Caco-2 (cell line): Measurements from ENCODE around the gene VCAN. TPM values are rescaled to one million over a fixed set of nuclear protein-coding genes. Genes with fewer than 3 reads are reported as not detected.

Source experiments
- BruUV-seq: library from RNA; stranded (reverse); fragments of 400-500 nt; replicated peaks from 2 replicates; lab custom pipeline; 2021; lab: Mats Ljungman, UMichigan
- CTCF ChIA-PET: fragments of 300-600 bp; sonication (Branson Sonifier 250); formaldehyde crosslinking; loops from one replicate; lab custom pipeline; 2022; ENCODE audit warnings: antibody characterized with exemption; lab: Charles Lee
- POLR2A ChIA-PET: fragments of 300-600 bp; sonication (Branson Sonifier 250); formaldehyde crosslinking; loops from one replicate; lab custom pipeline; 2022; ENCODE audit warnings: antibody characterized with exemption; lab: Charles Lee
- DNase-seq, 2 experiments: peaks; one replicate each; pipeline versions ENCODE4 v3.0.0 to v3.0.0-alpha.2; 2020 to 2022
- H3K27me3 ChIP-seq: replicated peaks from 2 replicates; pipeline ENCODE4 v1.6.0; 2011; ENCODE audit warnings: low read length; ENCODE audit not compliant: control insufficient read depth, insufficient read depth
- H3K36me3 ChIP-seq: 2 replicates; pipeline ENCODE4 v1.5.1; 2011; ENCODE audit warnings: low read length; ENCODE audit not compliant: control insufficient read depth, insufficient read depth
- H3K4me1 ChIP-seq: fragments of 250-450 bp; sonication (Bioruptor Pico); 2 replicates; pipeline ENCODE4 v1.5.1; 2020; ENCODE audit warnings: mild to moderate bottlenecking
- H3K4me3 ChIP-seq: 2 replicates; pipeline ENCODE4 v1.5.1; 2011; ENCODE audit warnings: low read depth, mild to moderate bottlenecking, control low read depth, low read length
- H3K9me3 ChIP-seq: fragments of 250-450 bp; sonication (Bioruptor Pico); 2 replicates; pipeline ENCODE4 v1.5.1; 2020; ENCODE audit warnings: mild to moderate bottlenecking, moderate library complexity
- H3K27ac Mint-ChIP-seq: one replicate; pipeline ENCODE4 v1.8.0; 2022; ENCODE audit warnings: mixed read lengths; ENCODE audit not compliant: unreplicated experiment
- H3K27me3 Mint-ChIP-seq: one replicate; pipeline ENCODE4 v1.8.0; 2022; ENCODE audit warnings: mixed read lengths; ENCODE audit not compliant: insufficient read depth, unreplicated experiment
- H3K36me3 Mint-ChIP-seq: one replicate; pipeline ENCODE4 v1.8.0; 2022; ENCODE audit warnings: mild to moderate bottlenecking, mixed read lengths; ENCODE audit not compliant: insufficient read depth, unreplicated experiment
- H3K4me1 Mint-ChIP-seq: one replicate; pipeline ENCODE4 v1.8.0; 2022; ENCODE audit warnings: low read depth, mixed read lengths; ENCODE audit not compliant: unreplicated experiment
- H3K4me3 Mint-ChIP-seq: one replicate; pipeline ENCODE4 v1.8.0; 2022; ENCODE audit warnings: mild to moderate bottlenecking, moderate library complexity, mixed read lengths; ENCODE audit not compliant: unreplicated experiment
- H3K9me3 Mint-ChIP-seq: one replicate; pipeline ENCODE4 v1.8.0; 2022; ENCODE audit warnings: mixed read lengths; ENCODE audit not compliant: unreplicated experiment
- intact Hi-C: fragments of 100-400 bp; cut with micrococcal nuclease; formaldehyde crosslinking; loops from one replicate; pipeline ENCODE4 v1.10.0; 2022; ENCODE audit not compliant: unreplicated experiment
- total RNA-seq: library from RNA; stranded (reverse); gene quantifications from 2 replicates; pipeline ENCODE4 v1.2.3, GENCODE V29; 2022
- TF ChIP-seq, protein P1 (sequence below), 2 experiments: fragments of 200-600 bp in 1 of 2; IDR thresholded peaks; 1 replicate in 1 of 2; 2 replicates in 1 of 2; pipeline versions ENCODE4 v1.5.1 to v1.8.0; 2011 to 2022; ENCODE audit warnings: antibody characterized with exemption in 1 of 2, control low read depth in 1 of 2, inconsistent platforms in 1 of 2, low read depth in 1 of 2, low read length in 1 of 2, mild to moderate bottlenecking in 1 of 2, moderate library complexity in 1 of 2; ENCODE audit not compliant: insufficient read depth in 1 of 2, severe bottlenecking in 1 of 2, unreplicated experiment in 1 of 2

The VCAN gene
- total RNA-seq, 1 experiment from 2014 or later: 27.4 TPM

DNA sequence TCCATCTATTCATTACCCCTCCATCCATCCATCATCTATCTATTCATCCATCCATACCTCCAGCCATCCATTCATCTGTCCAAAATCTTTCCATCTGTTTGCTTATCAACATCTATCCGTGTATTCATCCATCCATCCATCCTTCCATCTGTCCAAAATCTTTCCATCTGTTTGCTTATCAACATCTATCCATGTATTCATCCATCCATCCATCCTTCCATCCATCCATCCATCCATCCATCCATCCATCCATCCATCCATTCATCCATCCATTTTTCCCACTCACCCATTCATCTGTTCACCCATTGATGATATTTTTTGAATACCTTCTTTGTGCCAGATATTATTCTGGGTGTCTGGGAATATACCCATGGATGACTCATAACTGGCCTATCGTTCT is 12.8 kb downstream of the VCAN start:
- no peak overlapping the region for H3K4me3 Mint-ChIP-seq
- TF ChIP-seq, protein P1, sequence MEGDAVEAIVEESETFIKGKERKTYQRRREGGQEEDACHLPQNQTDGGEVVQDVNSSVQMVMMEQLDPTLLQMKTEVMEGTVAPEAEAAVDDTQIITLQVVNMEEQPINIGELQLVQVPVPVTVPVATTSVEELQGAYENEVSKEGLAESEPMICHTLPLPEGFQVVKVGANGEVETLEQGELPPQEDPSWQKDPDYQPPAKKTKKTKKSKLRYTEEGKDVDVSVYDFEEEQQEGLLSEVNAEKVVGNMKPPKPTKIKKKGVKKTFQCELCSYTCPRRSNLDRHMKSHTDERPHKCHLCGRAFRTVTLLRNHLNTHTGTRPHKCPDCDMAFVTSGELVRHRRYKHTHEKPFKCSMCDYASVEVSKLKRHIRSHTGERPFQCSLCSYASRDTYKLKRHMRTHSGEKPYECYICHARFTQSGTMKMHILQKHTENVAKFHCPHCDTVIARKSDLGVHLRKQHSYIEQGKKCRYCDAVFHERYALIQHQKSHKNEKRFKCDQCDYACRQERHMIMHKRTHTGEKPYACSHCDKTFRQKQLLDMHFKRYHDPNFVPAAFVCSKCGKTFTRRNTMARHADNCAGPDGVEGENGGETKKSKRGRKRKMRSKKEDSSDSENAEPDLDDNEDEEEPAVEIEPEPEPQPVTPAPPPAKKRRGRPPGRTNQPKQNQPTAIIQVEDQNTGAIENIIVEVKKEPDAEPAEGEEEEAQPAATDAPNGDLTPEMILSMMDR (IDR thresholded peaks at IDR 0.05; ENCODE audit: insufficient read depth in 1 of 2, low read depth in 1 of 2, low read length in 1 of 2, severe bottlenecking in 1 of 2, unreplicated experiment in 1 of 2): no peak
- no TSS peak for BruUV-seq
- Histone ChIP-seq H3K36me3 (no peaks in the 10 kb centered on the region), H3K9me3 (no peaks in the 10 kb centered on the region; the same call in 1 of the 2 replicates), H3K4me3 (no peak overlapping the region), H3K27me3 (no peaks in the 10 kb centered on the region), H3K4me1 (no peaks in the 10 kb centered on the region)
- no peaks in the 10 kb centered on the region for H3K9me3 Mint-ChIP-seq
- intact Hi-C loops: no loop called here
- ChIA-PET POLR2A (no interaction called here), CTCF (no interaction called here)
- no peak overlapping the region for H3K27ac Mint-ChIP-seq
- no peak for DNase-seq
- H3K36me3 Mint-ChIP-seq: no peaks in the 10 kb centered on the region
- no peaks in the 10 kb centered on the region for H3K27me3 Mint-ChIP-seq
- H3K4me1 Mint-ChIP-seq: no peaks in the 10 kb centered on the region

DNA sequence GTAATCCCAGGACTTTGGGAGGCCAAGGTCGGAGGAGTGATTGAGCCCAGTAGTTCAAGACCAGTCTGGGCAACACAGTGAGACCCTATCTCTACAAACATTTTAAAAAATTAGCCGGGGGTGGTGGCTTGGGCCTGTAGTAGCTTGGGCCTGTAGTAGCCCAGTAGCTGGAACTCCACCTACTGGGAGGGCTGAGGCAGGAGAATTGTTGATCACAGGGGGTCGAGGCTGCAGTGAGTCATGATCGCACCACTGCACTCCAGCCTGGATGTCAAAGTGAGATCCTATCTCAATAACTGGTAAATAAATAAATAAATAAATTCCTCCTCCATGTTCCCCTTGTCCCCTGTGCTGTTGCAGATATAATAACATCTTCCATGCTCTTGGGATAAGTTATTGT is 14.3 kb downstream of the VCAN start:
- Mint-ChIP-seq H3K27ac (no peak overlapping the region), H3K4me1 (no peaks in the 10 kb centered on the region), H3K36me3 (peaks cover 4% of the 10 kb centered on the region), H3K4me3 (no peak overlapping the region), H3K9me3 (no peaks in the 10 kb centered on the region), H3K27me3 (no peaks in the 10 kb centered on the region)
- Histone ChIP-seq H3K36me3 (peaks cover 1% of the 10 kb centered on the region; the same call in 1 of the 2 replicates), H3K4me3 (no peak overlapping the region), H3K27me3 (no peaks in the 10 kb centered on the region), H3K9me3 (no peaks in the 10 kb centered on the region; the same call in 1 of the 2 replicates), H3K4me1 (no peaks in the 10 kb centered on the region)
- no TSS peak for BruUV-seq
- DNase-seq: no peak
- intact Hi-C loops: no loop called here
- ChIA-PET CTCF (no interaction called here), POLR2A (no interaction called here)
- TF ChIP-seq, protein P1 (IDR thresholded peaks at IDR 0.05; ENCODE audit: insufficient read depth in 1 of 2, low read depth in 1 of 2, low read length in 1 of 2, severe bottlenecking in 1 of 2, unreplicated experiment in 1 of 2): no peak

DNA sequence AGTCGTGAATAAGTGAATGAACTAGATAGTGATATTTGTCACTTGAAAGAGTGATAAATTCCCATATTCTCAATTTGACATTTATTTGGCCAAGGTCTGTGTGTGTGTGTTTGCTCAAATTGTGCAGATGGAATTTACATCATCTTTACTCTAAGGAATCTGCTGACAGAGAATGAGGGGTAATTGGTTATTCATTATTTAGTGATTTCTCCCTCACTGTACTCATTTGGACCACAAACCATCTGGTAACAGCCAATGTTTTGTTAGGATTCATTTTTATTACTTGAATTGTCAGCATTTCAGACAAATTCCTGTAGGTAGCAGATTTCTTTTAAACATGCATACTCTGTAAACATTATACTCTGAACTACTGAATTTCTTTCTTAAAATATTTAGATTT is 15.6 kb downstream of the VCAN start:
- Mint-ChIP-seq H3K36me3 (peaks cover 4% of the 10 kb centered on the region), H3K9me3 (no peaks in the 10 kb centered on the region), H3K27me3 (no peaks in the 10 kb centered on the region), H3K4me1 (no peaks in the 10 kb centered on the region), H3K27ac (no peak overlapping the region), H3K4me3 (no peak overlapping the region)
- Histone ChIP-seq H3K4me3 (no peak overlapping the region), H3K27me3 (no peaks in the 10 kb centered on the region), H3K9me3 (no peaks in the 10 kb centered on the region), H3K4me1 (no peaks in the 10 kb centered on the region), H3K36me3 (peaks cover 1% of the 10 kb centered on the region; the same call in 1 of the 2 replicates)
- POLR2A ChIA-PET: no interaction called here
- no TSS peak for BruUV-seq
- no peak for DNase-seq
- intact Hi-C loops: no loop called here
- TF ChIP-seq, protein P1 (IDR thresholded peaks at IDR 0.05; ENCODE audit: insufficient read depth in 1 of 2, low read depth in 1 of 2, low read length in 1 of 2, severe bottlenecking in 1 of 2, unreplicated experiment in 1 of 2): no peak
- CTCF ChIA-PET: no interaction called here
